Measurements from ENCODE around the gene RFX3. TPM values are rescaled to one million over a fixed set of nuclear protein-coding genes. Genes with fewer than 3 reads are reported as not detected.

RFX3 gene
- total RNA-seq, 1 experiment from 2014 or later: 8.4 TPM

DNA sequence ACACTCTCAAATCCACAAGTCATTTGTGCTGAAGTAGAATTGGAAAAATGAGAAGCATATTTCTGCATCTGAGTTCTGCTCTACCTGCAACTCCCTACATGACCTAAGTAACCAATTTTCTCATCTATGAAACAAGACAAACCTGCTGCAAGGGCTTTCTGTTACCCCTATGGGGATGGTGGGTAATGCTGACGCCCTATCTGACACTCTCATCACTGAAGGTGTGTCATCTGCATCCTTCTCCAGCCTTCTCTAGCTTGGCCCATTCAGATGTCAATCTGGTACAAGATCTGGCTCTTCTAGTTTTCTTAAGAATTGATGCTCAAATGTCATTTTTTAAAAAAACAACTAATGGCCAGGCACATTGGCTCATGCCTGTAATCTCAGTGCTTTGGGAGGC lies 73.8 kb downstream of the RFX3 start:
- Histone ChIP-seq H3K4me2 (no peak overlapping the region), H3K4me1 (replicated peaks; ENCODE audit: insufficient read depth) (no peaks in the 10 kb centered on the region), H3K79me2 (ENCODE audit: low read depth) (no peaks in the 10 kb centered on the region), H3F3A (ENCODE audit: insufficient read depth, low read depth) (no peaks in the 10 kb centered on the region), H3K27ac (no peak overlapping the region), H3K4me3 (no peak overlapping the region), H3K27me3 (ENCODE audit: insufficient read depth, low read depth) (no peaks in the 10 kb centered on the region), H4K20me1 (ENCODE audit: insufficient read depth) (no peaks in the 10 kb centered on the region), H3K36me3 (ENCODE audit: low read depth) (no peaks in the 10 kb centered on the region), H3K9me2 (ENCODE audit: insufficient read depth) (no peaks in the 10 kb centered on the region), H3K9me3 (ENCODE audit: insufficient read depth, low read depth) (no peaks in the 10 kb centered on the region), H2AFZ (no peak overlapping the region)
- ChIA-PET CTCF (no interaction called here), POLR2A (ENCODE audit: unreplicated experiment) (no interaction called here)
- no peak for TF ChIP-seq EZH2 (IDR thresholded peaks at IDR 0.05; ENCODE audit: low read depth)
- TF ChIP-seq, protein P1, sequence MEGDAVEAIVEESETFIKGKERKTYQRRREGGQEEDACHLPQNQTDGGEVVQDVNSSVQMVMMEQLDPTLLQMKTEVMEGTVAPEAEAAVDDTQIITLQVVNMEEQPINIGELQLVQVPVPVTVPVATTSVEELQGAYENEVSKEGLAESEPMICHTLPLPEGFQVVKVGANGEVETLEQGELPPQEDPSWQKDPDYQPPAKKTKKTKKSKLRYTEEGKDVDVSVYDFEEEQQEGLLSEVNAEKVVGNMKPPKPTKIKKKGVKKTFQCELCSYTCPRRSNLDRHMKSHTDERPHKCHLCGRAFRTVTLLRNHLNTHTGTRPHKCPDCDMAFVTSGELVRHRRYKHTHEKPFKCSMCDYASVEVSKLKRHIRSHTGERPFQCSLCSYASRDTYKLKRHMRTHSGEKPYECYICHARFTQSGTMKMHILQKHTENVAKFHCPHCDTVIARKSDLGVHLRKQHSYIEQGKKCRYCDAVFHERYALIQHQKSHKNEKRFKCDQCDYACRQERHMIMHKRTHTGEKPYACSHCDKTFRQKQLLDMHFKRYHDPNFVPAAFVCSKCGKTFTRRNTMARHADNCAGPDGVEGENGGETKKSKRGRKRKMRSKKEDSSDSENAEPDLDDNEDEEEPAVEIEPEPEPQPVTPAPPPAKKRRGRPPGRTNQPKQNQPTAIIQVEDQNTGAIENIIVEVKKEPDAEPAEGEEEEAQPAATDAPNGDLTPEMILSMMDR (conservative IDR thresholded peaks at IDR 0.05): no peak
- intact Hi-C loops (cut with micrococcal nuclease; ENCODE audit: unreplicated experiment): no loop called here
- no peak for DNase-seq
- no TSS peak for BruUV-seq (replicated peaks)

DNA sequence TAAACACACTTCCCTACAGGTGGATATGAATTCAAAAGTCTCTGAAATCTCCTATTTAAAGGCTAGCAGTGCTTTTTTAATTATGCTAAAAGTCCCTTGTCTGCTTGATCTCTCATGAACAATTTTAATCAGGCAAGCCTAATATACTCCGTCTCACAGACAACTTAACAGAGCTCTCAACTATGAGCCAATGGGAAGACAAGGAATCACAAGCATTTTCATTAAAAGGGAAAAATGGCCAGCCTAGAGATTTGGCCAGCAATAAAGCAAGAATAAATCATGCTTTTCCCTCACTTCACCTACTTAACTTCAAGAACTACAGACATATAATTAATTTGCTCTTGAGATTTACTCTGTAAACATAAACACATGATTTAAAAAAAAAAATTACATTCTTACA lies 78.0 kb downstream of the RFX3 start:
- H3K4me1 ChIP-seq (replicated peaks; ENCODE audit: insufficient read depth): no peaks in the 10 kb centered on the region
- POLR2A ChIA-PET (ENCODE audit: unreplicated experiment): no interaction called here
- DNase-seq: no peak
- no peaks in the 10 kb centered on the region for H4K20me1 ChIP-seq (ENCODE audit: insufficient read depth)
- CTCF ChIA-PET: no interaction called here
- no peak overlapping the region for H3K4me2 ChIP-seq
- H3F3A ChIP-seq (ENCODE audit: insufficient read depth, low read depth): no peaks in the 10 kb centered on the region
- no peak overlapping the region for H3K4me3 ChIP-seq
- TF ChIP-seq, protein P1 (conservative IDR thresholded peaks at IDR 0.05): no peak
- no peak for TF ChIP-seq EZH2 (IDR thresholded peaks at IDR 0.05; ENCODE audit: low read depth)
- no peak overlapping the region for H3K27ac ChIP-seq
- H3K9me3 ChIP-seq (ENCODE audit: insufficient read depth, low read depth): no peaks in the 10 kb centered on the region
- no peaks in the 10 kb centered on the region for H3K36me3 ChIP-seq (ENCODE audit: low read depth)
- H3K79me2 ChIP-seq (ENCODE audit: low read depth): no peaks in the 10 kb centered on the region
- no peak overlapping the region for H2AFZ ChIP-seq
- intact Hi-C loops (cut with micrococcal nuclease; ENCODE audit: unreplicated experiment): loop anchor here (10.0 kb wide), 1 partner anchor 203 kb away; no protein-coding TSS in a partner anchor
- no peaks in the 10 kb centered on the region for H3K9me2 ChIP-seq (ENCODE audit: insufficient read depth)
- BruUV-seq (replicated peaks): no TSS peak
- H3K27me3 ChIP-seq (ENCODE audit: insufficient read depth, low read depth): no peaks in the 10 kb centered on the region

DNA sequence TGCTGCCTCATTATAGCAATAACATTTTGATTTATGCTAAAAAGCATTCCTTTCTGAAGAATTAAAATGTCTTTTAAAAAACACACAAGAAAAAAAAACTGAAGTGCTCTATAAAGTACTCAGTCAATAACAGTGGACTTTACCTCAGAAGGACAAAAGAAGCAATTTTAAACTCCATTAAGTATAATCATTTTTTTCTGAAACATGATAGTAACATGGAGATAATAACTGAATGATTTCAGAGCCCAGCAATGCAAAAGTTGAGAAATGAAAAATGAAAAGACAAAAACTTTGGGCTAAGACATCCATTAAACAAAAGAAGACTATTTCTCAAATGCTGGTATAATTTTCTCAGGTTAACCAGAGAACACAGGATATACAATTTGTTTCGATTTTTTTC lies 78.7 kb downstream of the RFX3 start:
- BruUV-seq (replicated peaks): no TSS peak
- ChIA-PET CTCF (no interaction called here), POLR2A (ENCODE audit: unreplicated experiment) (no interaction called here)
- Histone ChIP-seq H3F3A (ENCODE audit: insufficient read depth, low read depth) (no peaks in the 10 kb centered on the region), H3K36me3 (ENCODE audit: low read depth) (no peaks in the 10 kb centered on the region), H3K9me3 (ENCODE audit: insufficient read depth, low read depth) (no peaks in the 10 kb centered on the region), H3K27ac (no peak overlapping the region), H3K79me2 (ENCODE audit: low read depth) (no peaks in the 10 kb centered on the region), H3K4me2 (no peak overlapping the region), H3K9me2 (ENCODE audit: insufficient read depth) (no peaks in the 10 kb centered on the region), H3K4me3 (no peak overlapping the region), H4K20me1 (ENCODE audit: insufficient read depth) (no peaks in the 10 kb centered on the region), H3K27me3 (ENCODE audit: insufficient read depth, low read depth) (no peaks in the 10 kb centered on the region), H3K4me1 (replicated peaks; ENCODE audit: insufficient read depth) (no peaks in the 10 kb centered on the region), H2AFZ (no peak overlapping the region)
- no peak for DNase-seq
- intact Hi-C loops (cut with micrococcal nuclease; ENCODE audit: unreplicated experiment): loop anchor here (10.0 kb wide), 1 partner anchor 202 kb away; no protein-coding TSS in a partner anchor
- TF ChIP-seq EZH2 (IDR thresholded peaks at IDR 0.05; ENCODE audit: low read depth): no peak
- TF ChIP-seq, protein P1 (conservative IDR thresholded peaks at IDR 0.05): no peak

All from PC-9 (cell line).